Peyer's patch (tissue), 4 donors: ENCODE measurements around the gene NDOR1. TPM values are rescaled to one million over a fixed set of nuclear protein-coding genes. Genes with fewer than 3 reads are reported as not detected.

Experiments used
- DNase-seq, 3 donors: peaks; one replicate each; pipeline ENCODE4 v3.0.0-alpha.2; 2017 to 2019
- H3K27ac ChIP-seq, 4 donors: fragments of 200-600 bp; sonication (generic); one replicate each; pipeline ENCODE4 v1.5.1; 2016 to 2019
- H3K27me3 ChIP-seq, 2 donors: fragments of 200-600 bp; sonication (generic); one replicate each; pipeline ENCODE4 v1.5.1; 2019
- H3K36me3 ChIP-seq, 3 donors: fragments of 200-600 bp; sonication (generic); one replicate each; pipeline ENCODE4 v1.5.1; 2016 to 2019
- H3K4me1 ChIP-seq, 4 donors: fragments of 200-600 bp; sonication (generic); one replicate each; pipeline ENCODE4 v1.5.1; 2016 to 2019
- H3K4me3 ChIP-seq, 4 donors: fragments of 200-600 bp; sonication (generic); 1 replicate in 3 of 4; 2 replicates in 1 of 4; pipeline ENCODE4 v1.5.1; 2016 to 2019; ENCODE audit warnings: mild to moderate bottlenecking in 1 of 4
- H3K9me3 ChIP-seq, 4 donors: fragments of 200-600 bp; sonication (generic); one replicate each; pipeline ENCODE4 v1.5.1; 2016 to 2019; ENCODE audit warnings: mild to moderate bottlenecking in 1 of 4
- POLR2A ChIP-seq, 2 donors: fragments of 450-650 bp; IDR thresholded peaks; one replicate each; pipeline ENCODE4 v1.5.1; 2017; ENCODE audit warnings: antibody characterized with exemption in 2 of 2, mild to moderate bottlenecking in 2 of 2, moderate library complexity in 2 of 2
- total RNA-seq, 4 donors: library from RNA; depleted of rRNA; stranded (reverse); fragments of >200 nt; gene quantifications; one replicate each; pipeline ENCODE4 v1.1.0, GENCODE V29; 2016
- TF ChIP-seq, protein P1 (sequence below), 6 experiments: fragments of 450-650 bp in 4 of 6; fragments of 200-600 bp in 2 of 6; sonication (generic) in 1 of 6; IDR thresholded peaks; one replicate each; pipeline ENCODE4 v1.5.1; 2017 to 2019; ENCODE audit warnings: antibody characterized with exemption in 6 of 6, mild to moderate bottlenecking in 3 of 6, moderate library complexity in 1 of 6

NDOR1 gene
- total RNA-seq, 4 donors from 2014 or later: 16.3 to 39.2 (median 25.1) TPM

DNA sequence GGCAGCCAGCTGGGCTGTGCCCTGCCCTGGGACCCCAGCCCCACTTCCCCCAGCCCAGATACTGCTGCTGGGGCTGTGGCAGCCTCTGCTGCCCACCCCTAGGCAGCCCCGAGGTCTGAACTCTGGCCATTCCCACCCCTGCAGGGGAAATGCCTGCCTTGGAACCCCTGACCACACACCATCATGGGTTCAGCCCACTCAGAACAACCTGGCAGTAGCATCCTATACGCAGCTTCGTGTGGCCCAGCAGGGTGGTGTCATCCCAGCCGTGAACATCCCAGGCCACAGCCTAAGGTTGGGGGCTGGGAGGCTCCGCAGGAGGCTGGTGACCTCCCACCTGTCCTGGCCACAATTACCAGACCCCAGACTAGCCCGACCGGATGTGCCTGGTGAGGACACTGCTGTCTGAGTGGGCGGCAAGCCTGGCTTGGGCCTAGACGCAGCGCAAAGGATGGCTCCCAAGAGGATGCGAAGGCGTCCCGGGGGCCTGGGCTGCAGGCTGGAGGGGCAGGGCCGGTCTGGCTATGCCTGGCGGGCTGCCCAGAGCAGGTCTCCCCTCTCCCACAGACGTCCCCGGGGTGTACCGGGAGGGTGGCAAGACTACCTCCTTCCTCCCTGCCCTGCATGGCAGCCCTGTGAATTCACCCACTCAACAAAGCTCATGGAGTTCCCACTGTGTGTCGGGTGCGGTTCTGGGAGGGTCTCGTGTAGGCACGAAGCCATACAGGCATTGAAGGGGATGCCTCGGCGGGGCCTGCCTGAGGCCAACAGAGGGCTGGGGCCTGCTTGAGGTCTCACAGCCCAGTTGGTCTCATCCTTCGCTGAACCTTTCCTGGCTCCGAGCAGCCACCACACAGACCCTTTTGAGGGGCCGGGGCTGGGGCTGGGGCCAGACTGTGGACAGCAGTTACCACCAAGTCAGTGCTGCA, 23.7 kb downstream of the NDOR1 start:
- peaks cover 0 to 4% of the 10 kb centered on the region in 2 donors for H3K27me3 ChIP-seq
- no peak for DNase-seq
- peak overlapping the region in 2 of 4 donors; percentile 72 to 80 for H3K27ac ChIP-seq
- no peak for TF ChIP-seq POLR2A (IDR thresholded peaks at IDR 0.05)
- TF ChIP-seq, protein P1, sequence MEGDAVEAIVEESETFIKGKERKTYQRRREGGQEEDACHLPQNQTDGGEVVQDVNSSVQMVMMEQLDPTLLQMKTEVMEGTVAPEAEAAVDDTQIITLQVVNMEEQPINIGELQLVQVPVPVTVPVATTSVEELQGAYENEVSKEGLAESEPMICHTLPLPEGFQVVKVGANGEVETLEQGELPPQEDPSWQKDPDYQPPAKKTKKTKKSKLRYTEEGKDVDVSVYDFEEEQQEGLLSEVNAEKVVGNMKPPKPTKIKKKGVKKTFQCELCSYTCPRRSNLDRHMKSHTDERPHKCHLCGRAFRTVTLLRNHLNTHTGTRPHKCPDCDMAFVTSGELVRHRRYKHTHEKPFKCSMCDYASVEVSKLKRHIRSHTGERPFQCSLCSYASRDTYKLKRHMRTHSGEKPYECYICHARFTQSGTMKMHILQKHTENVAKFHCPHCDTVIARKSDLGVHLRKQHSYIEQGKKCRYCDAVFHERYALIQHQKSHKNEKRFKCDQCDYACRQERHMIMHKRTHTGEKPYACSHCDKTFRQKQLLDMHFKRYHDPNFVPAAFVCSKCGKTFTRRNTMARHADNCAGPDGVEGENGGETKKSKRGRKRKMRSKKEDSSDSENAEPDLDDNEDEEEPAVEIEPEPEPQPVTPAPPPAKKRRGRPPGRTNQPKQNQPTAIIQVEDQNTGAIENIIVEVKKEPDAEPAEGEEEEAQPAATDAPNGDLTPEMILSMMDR (IDR thresholded peaks at IDR 0.05): no peak
- H3K4me1 ChIP-seq: peaks cover 0 to 69% (median 8%) of the 10 kb centered on the region in 4 donors
- peak overlapping the region in 2 of 4 donors; percentile 11 to 14 for H3K4me3 ChIP-seq
- no peaks in the 10 kb centered on the region for H3K36me3 ChIP-seq
- peaks cover 0 to 4% (median 0%) of the 10 kb centered on the region in 4 donors for H3K9me3 ChIP-seq

- Histone ChIP-seq H3K9me3 (peaks cover 0 to 4% (median 0%) of the 10 kb centered on the region in 4 donors), H3K4me1 (peaks cover 0 to 69% (median 12%) of the 10 kb centered on the region in 4 donors), H3K36me3 (no peaks in the 10 kb centered on the region), H3K27ac (peak overlapping the region in 2 of 4 donors; percentile 72 to 80), H3K27me3 (peaks cover 0 to 4% of the 10 kb centered on the region in 2 donors), H3K4me3 (peak overlapping the region in 2 of 4 donors; percentile 11 to 14)
- TF ChIP-seq POLR2A (IDR thresholded peaks at IDR 0.05): no peak
- TF ChIP-seq, protein P1 (IDR thresholded peaks at IDR 0.05): no peak
- DNase-seq: peak in 1 of 3 donors; percentile 74
Observed at GRCh38 chr9:137229903-137230704, 24.6 kb downstream of the NDOR1 start.

- Histone ChIP-seq H3K4me1 (peaks cover 2 to 74% (median 16%) of the 10 kb centered on the region in 4 donors), H3K4me3 (peak within 1 kb of the TSS in 2 of 4 donors; percentile 11 to 14), H3K27ac (peak within 1 kb of the TSS in 2 of 4 donors; percentile 72 to 80), H3K36me3 (no peaks in the 10 kb centered on the region), H3K9me3 (peaks cover 0 to 4% (median 0%) of the 10 kb centered on the region in 4 donors), H3K27me3 (peaks cover 0 to 4% of the 10 kb centered on the region in 2 donors)
- TF ChIP-seq POLR2A (IDR thresholded peaks at IDR 0.05): no peak
- TF ChIP-seq, protein P1 (IDR thresholded peaks at IDR 0.05): no peak
- DNase-seq: no peak
Observed at GRCh38 chr9:137230705-137231371, 25.3 kb downstream of the NDOR1 start, which contains the start of gene SLC34A3. Gene SLC34A3, plus strand, starts transcription at chr9:137230901. Its CDS starts 802 bp downstream, at chr9:137231703.

DNA sequence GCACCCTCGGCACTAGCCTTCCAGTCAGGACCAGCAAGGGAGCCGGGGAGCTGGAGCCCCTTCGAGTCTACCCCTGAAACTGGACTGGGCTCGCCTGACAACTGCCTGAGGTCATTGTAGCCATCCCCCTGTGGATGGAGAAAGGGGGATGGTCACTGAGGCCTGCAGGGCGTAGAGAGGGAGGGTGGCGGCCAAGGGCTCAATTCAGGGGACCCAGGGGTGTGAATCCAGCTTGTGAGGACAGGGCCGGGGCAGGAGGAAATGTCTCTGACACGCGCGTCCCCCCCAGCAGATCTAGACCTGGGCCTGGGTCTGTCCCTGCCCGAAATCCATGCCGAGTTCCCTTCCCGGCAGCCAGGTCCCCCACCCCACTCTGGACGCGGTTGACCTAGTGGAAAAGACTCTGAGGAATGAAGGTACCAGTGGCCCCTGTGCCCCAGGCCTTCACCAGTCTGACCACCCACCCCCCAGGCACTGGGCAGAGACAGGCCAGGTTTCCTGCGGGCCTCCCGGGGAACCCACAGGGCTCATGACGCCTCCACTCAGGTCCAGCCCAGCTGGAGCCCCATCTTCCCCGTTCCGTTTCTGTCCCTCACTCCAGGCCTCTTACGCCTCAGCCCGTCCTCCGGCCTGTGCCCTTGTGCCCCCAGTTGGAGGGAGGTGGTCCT, 26.0 kb downstream of the NDOR1 start:
- Histone ChIP-seq H3K4me3 (no peak overlapping the region), H3K27ac (peak overlapping the region in 1 of 4 donors; percentile 72), H3K27me3 (peaks cover 0 to 4% of the 10 kb centered on the region in 2 donors), H3K36me3 (no peaks in the 10 kb centered on the region), H3K9me3 (peaks cover 0 to 4% (median 0%) of the 10 kb centered on the region in 4 donors), H3K4me1 (peaks cover 9 to 79% (median 19%) of the 10 kb centered on the region in 4 donors)
- no peak for DNase-seq
- no peak for TF ChIP-seq POLR2A (IDR thresholded peaks at IDR 0.05)
- TF ChIP-seq, protein P1 (IDR thresholded peaks at IDR 0.05): no peak
